Skeletal muscle satellite cell (primary cell): ENCODE data around the gene PKD1.

Experiments used
- H3K27me3 ChIP-seq: 2 replicates; pipeline ENCODE4 v1.7.0; 2013; ENCODE audit warnings: low read length; ENCODE audit not compliant: control insufficient read depth, insufficient read depth
- H3K36me3 ChIP-seq: 2 replicates; pipeline ENCODE4 v1.7.0; 2013; ENCODE audit warnings: mild to moderate bottlenecking, control low read depth, low read length; ENCODE audit not compliant: insufficient read depth
- H3K4me1 ChIP-seq: 2 replicates; pipeline ENCODE4 v1.7.0; 2013; ENCODE audit warnings: low read length; ENCODE audit not compliant: control insufficient read depth, insufficient read depth
- H3K4me2 ChIP-seq: 2 replicates; pipeline ENCODE4 v1.7.0; 2013; ENCODE audit warnings: mild to moderate bottlenecking, low read length
- H3K4me3 ChIP-seq: 2 replicates; pipeline ENCODE4 v1.7.0; 2013; ENCODE audit warnings: low read length
- H3K9ac ChIP-seq: 2 replicates; pipeline ENCODE4 v1.7.0; 2013; ENCODE audit warnings: mild to moderate bottlenecking, low read depth, low read length, moderate library complexity
- H3K9me3 ChIP-seq: replicated peaks from 2 replicates; pipeline ENCODE4 v1.7.0; 2013; ENCODE audit warnings: mild to moderate bottlenecking, control low read depth, low read length

Gene PKD1

DNA sequence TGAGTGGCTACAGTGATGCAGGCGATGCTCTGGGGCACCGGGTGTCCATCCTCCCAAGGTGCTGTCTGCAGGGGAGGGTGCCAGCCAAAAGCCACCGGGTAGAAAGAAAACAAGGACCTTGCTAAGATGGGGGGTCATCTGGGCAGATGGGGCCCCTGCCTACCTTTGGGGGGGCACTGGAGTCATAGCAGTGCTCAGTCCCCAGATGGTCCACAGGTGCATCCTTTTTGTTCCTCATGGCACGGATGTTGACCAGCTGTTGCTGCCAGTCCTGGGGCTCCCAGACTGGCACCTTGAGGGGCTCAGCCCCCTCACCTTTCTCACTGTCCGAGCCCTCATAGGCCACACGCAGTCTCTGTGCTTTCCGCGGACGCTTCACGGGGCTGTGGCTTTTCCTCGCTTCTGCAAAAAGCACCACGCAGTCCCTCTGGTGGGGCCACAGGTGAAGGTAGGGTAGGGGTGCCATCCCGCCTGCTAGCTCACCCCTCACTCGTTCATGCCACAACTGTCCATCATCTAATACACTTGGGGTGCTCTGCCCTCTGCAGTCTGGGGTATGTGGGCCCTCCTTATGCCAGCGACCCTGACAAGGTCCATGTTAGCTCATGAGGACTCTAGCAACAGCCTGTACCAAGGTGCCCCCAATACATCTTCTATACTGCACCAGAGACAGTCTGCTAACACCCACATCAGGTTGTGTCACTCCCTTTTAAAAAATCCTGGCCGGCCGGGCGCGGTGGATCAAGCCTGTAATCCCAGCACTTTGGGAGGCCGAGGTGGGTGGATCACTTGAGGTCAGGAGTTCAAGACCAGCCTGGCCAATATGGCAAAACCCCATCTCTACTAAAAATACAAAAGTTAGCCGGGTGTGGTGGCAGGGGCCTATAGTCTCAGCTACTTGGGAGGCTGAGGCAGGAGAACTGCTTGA is 89.5 kb downstream of the PKD1 start:
- Histone ChIP-seq H3K9ac (no peak overlapping the region), H3K36me3 (peaks cover 7% of the 10 kb centered on the region), H3K4me1 (peaks cover 38% of the 10 kb centered on the region), H3K4me2 (peak overlapping the region; percentile 94), H3K27me3 (no peaks in the 10 kb centered on the region), H3K4me3 (no peak overlapping the region), H3K9me3 (no peaks in the 10 kb centered on the region)

DNA sequence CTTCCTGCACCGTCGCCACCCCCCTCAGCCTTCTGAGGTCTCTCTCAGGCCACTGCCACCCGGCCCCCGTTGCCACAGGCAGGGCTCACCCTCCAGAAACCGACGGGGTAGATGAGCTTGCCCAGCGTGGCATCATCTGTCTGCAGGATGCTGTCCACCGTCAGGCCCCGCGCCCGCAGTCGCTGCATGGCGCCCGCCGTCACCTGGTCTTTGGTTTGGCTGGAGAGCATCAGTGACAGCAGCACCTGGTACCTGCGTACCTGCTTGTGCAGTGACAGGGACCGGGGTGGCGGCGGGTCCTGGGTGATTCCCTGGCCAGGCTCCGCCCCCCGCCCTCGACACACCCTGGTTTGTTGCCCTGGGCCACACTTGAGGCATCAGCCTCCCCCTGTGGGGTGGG is 91.2 kb downstream of the PKD1 start:
- peaks cover 55% of the 10 kb centered on the region for H3K4me1 ChIP-seq
- H3K36me3 ChIP-seq, result no peaks in the 10 kb centered on the region
- no peak overlapping the region for H3K9ac ChIP-seq
- no peak overlapping the region for H3K4me2 ChIP-seq
- H3K4me3 ChIP-seq, result no peak overlapping the region
- no peaks in the 10 kb centered on the region for H3K9me3 ChIP-seq
- no peaks in the 10 kb centered on the region for H3K27me3 ChIP-seq

GRCh38 chr16:2043667-2044451 is 91.8 kb downstream of the PKD1 start:
- no peaks in the 10 kb centered on the region for H3K9me3 ChIP-seq
- no peak overlapping the region for H3K9ac ChIP-seq
- H3K27me3 ChIP-seq, result no peaks in the 10 kb centered on the region
- peaks cover 4% of the 10 kb centered on the region for H3K36me3 ChIP-seq
- peaks cover 57% of the 10 kb centered on the region for H3K4me1 ChIP-seq
- no peak overlapping the region for H3K4me3 ChIP-seq
- H3K4me2 ChIP-seq, result no peak overlapping the region

GRCh38 chr16:2042986-2043666 is 92.6 kb downstream of the PKD1 start:
- Histone ChIP-seq H3K4me3 (no peak overlapping the region), H3K4me2 (no peak overlapping the region), H3K9ac (no peak overlapping the region), H3K36me3 (peaks cover 8% of the 10 kb centered on the region), H3K4me1 (peaks cover 55% of the 10 kb centered on the region), H3K27me3 (no peaks in the 10 kb centered on the region), H3K9me3 (no peaks in the 10 kb centered on the region)

- Histone ChIP-seq H3K4me1 (peaks cover 56% of the 10 kb centered on the region), H3K27me3 (no peaks in the 10 kb centered on the region), H3K9me3 (no peaks in the 10 kb centered on the region), H3K4me3 (no peak overlapping the region), H3K9ac (no peak overlapping the region), H3K36me3 (peaks cover 10% of the 10 kb centered on the region), H3K4me2 (no peak overlapping the region)
Measured at GRCh38 chr16:2042171-2042985, 93.3 kb downstream of the PKD1 start.

GRCh38 chr16:2040787-2041522 is 94.7 kb downstream of the PKD1 start:
- Histone ChIP-seq H3K9me3 (no peaks in the 10 kb centered on the region), H3K4me2 (peak overlapping the region; percentile 50), H3K4me3 (no peak overlapping the region), H3K4me1 (peaks cover 55% of the 10 kb centered on the region), H3K27me3 (no peaks in the 10 kb centered on the region), H3K9ac (peak overlapping the region; percentile 5), H3K36me3 (peaks cover 24% of the 10 kb centered on the region)

DNA sequence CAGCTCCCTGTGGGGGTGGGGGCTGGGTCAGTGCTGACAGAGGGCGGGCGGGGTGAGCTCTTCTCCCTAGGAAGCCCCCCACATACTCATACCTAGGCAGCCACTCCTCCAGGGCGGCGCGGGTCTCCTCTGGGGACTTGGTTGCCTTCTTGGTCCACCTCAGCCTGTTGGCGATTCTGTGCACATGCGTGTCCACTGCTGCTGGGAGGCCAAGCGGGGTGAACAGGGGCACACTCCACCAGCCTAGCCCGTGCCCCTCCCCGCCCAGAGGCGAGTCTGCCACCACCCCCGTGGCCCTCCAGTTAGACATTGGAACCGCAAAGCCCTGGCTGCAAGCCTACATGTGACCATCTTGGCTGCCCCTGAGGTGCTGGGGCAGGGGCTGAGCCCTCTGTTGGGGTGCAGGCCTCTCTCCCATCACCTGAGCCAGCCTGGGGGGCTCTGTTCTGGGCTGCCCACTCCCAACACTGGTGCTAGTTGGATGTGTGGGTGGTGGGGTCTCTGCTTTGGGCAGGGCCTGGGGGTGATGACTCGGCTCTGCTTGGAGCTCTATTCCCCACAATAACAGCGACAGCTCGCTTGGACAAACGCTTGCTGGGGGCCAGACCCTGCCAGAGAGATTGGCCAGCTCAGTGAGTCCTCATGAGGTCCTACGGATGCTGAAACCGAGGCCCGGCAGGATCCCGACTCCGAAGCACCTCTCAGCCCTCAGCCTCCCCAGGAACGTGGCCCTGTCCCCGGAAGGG is 95.5 kb downstream of the PKD1 start:
- Histone ChIP-seq H3K36me3 (peaks cover 24% of the 10 kb centered on the region), H3K9me3 (no peaks in the 10 kb centered on the region), H3K4me2 (peak overlapping the region; percentile 48), H3K4me1 (peaks cover 58% of the 10 kb centered on the region), H3K4me3 (no peak overlapping the region), H3K9ac (peak overlapping the region; percentile 46), H3K27me3 (no peaks in the 10 kb centered on the region)

GRCh38 chr16:2039274-2040031 is 96.2 kb downstream of the PKD1 start:
- H3K9me3 ChIP-seq, result no peaks in the 10 kb centered on the region
- peak overlapping the region; percentile 46 for H3K9ac ChIP-seq
- no peak overlapping the region for H3K4me3 ChIP-seq
- H3K27me3 ChIP-seq, result no peaks in the 10 kb centered on the region
- H3K36me3 ChIP-seq, result peaks cover 24% of the 10 kb centered on the region
- peaks cover 62% of the 10 kb centered on the region for H3K4me1 ChIP-seq
- peak overlapping the region; percentile 48 for H3K4me2 ChIP-seq
